ENCODE results near the gene KHK. TPM values are rescaled to one million over a fixed set of nuclear protein-coding genes. Genes with fewer than 3 reads are reported as not detected.

Gene KHK
- total RNA-seq, 1 donor from 2014 or later, result 3.3 TPM

DNA sequence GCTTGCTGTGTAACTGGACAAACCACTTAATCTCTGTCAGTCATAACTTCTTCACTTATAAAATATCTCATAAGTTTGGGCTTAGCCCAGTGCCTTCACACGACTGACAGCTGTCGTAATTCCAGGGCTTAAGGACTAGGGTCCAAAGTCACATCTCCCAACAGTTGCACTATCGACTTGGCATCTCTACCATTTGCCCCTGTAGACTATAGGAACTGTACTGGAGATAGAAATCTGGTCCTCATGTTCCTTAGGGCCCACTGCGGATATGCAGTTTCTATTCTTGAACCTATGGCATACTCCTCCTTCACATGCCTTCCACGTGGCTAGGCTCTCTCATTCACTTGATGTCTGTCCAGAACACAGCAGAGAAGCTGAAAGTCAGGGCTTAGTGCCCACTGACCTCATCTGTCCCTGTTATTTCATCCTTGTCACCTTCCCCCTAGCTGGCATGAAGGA, 39.7 kb downstream of the KHK start:
- Mint-ChIP-seq H3K9me3 (no peaks in the 10 kb centered on the region), H3K27me3 (ENCODE audit: insufficient read depth, low read depth) (peaks cover 29% of the 10 kb centered on the region), H3K36me3 (peaks cover 12% of the 10 kb centered on the region), H3K4me3 (no peak overlapping the region), H3K27ac (peak overlapping the region; percentile 66), H3K4me1 (no peaks in the 10 kb centered on the region)
- Histone ChIP-seq H3K27ac (no peak overlapping the region), H2AFZ (replicated peaks) (no peak overlapping the region), H4K20me1 (ENCODE audit: low read depth) (no peaks in the 10 kb centered on the region), H3K4me3 (no peak overlapping the region), H3K9ac (no peak overlapping the region), H3K27me3 (peaks cover 35% of the 10 kb centered on the region), H3K9me3 (ENCODE audit: low read depth) (no peaks in the 10 kb centered on the region), H3K36me3 (no peaks in the 10 kb centered on the region), H3K79me2 (ENCODE audit: low read depth) (no peaks in the 10 kb centered on the region), H3K4me2 (no peak overlapping the region), H3K4me1 (peaks cover 3% of the 10 kb centered on the region), H3F3A (ENCODE audit: low read depth) (peaks cover 5% of the 10 kb centered on the region)
- DNase-seq (ENCODE audit: low spot score), result no peak
- TF ChIP-seq, protein P1, sequence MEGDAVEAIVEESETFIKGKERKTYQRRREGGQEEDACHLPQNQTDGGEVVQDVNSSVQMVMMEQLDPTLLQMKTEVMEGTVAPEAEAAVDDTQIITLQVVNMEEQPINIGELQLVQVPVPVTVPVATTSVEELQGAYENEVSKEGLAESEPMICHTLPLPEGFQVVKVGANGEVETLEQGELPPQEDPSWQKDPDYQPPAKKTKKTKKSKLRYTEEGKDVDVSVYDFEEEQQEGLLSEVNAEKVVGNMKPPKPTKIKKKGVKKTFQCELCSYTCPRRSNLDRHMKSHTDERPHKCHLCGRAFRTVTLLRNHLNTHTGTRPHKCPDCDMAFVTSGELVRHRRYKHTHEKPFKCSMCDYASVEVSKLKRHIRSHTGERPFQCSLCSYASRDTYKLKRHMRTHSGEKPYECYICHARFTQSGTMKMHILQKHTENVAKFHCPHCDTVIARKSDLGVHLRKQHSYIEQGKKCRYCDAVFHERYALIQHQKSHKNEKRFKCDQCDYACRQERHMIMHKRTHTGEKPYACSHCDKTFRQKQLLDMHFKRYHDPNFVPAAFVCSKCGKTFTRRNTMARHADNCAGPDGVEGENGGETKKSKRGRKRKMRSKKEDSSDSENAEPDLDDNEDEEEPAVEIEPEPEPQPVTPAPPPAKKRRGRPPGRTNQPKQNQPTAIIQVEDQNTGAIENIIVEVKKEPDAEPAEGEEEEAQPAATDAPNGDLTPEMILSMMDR (IDR thresholded peaks at IDR 0.05), result no peak
- no peak for TF ChIP-seq EZH2 (IDR thresholded peaks at IDR 0.05)

DNA sequence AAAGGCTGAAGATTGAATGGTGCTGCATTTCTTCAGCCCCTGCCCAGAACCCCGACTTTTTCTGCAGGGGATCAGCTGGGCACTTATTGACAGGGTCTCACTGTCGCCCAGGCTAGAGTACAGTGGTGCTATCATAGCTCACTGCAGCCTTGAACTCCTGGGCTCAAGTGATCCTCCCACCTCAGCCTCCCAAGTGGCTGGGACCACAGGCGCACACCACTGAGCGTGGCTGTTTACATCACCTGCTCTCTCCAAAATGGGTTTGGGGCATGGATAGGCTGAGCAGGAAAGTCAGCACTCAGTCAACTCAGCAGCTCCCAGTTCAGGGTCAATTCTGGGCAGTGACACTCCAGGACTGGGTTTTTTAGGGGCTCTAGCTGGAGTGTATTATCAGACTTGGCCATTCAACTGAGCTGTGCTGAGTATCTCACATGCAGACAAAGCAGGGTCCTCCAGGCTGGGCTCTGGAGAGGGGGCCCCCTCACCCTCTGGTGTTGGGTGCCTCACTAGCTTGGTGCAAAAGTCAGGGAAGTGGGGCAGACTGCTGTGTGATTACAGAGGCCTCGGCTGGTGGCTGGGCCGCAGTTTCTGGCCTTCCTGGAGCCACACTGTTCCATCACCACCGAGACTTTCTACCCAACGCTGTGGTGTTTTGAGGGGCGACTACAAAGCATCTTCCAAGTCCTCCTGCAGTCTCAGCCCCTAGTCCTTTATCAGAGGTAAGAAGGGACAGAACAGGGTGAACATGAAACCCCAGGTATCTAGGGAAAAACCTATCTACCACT, 41.5 kb downstream of the KHK start:
- Histone ChIP-seq H3K4me2 (no peak overlapping the region), H3K27ac (no peak overlapping the region), H3K9ac (no peak overlapping the region), H3K27me3 (peaks cover 17% of the 10 kb centered on the region), H4K20me1 (ENCODE audit: low read depth) (peaks cover 9% of the 10 kb centered on the region), H3K4me3 (no peak overlapping the region), H3K4me1 (peaks cover 3% of the 10 kb centered on the region), H3K36me3 (no peaks in the 10 kb centered on the region), H2AFZ (replicated peaks) (no peak overlapping the region), H3F3A (ENCODE audit: low read depth) (peaks cover 5% of the 10 kb centered on the region), H3K9me3 (ENCODE audit: low read depth) (no peaks in the 10 kb centered on the region), H3K79me2 (ENCODE audit: low read depth) (peaks cover 6% of the 10 kb centered on the region)
- H3K27ac Mint-ChIP-seq, result no peak overlapping the region
- no peak overlapping the region for H3K4me3 Mint-ChIP-seq
- no peak for DNase-seq (ENCODE audit: low spot score)
- H3K36me3 Mint-ChIP-seq, result peaks cover 16% of the 10 kb centered on the region
- peaks cover 19% of the 10 kb centered on the region for H3K27me3 Mint-ChIP-seq (ENCODE audit: insufficient read depth, low read depth)
- TF ChIP-seq EZH2 (IDR thresholded peaks at IDR 0.05) (no peak), EZH2phosphoT487 (IDR thresholded peaks at IDR 0.05) (no peak)
- TF ChIP-seq, protein P1 (IDR thresholded peaks at IDR 0.05), result no peak
- no peaks in the 10 kb centered on the region for H3K9me3 Mint-ChIP-seq
- peaks cover 6% of the 10 kb centered on the region for H3K4me1 Mint-ChIP-seq

DNA sequence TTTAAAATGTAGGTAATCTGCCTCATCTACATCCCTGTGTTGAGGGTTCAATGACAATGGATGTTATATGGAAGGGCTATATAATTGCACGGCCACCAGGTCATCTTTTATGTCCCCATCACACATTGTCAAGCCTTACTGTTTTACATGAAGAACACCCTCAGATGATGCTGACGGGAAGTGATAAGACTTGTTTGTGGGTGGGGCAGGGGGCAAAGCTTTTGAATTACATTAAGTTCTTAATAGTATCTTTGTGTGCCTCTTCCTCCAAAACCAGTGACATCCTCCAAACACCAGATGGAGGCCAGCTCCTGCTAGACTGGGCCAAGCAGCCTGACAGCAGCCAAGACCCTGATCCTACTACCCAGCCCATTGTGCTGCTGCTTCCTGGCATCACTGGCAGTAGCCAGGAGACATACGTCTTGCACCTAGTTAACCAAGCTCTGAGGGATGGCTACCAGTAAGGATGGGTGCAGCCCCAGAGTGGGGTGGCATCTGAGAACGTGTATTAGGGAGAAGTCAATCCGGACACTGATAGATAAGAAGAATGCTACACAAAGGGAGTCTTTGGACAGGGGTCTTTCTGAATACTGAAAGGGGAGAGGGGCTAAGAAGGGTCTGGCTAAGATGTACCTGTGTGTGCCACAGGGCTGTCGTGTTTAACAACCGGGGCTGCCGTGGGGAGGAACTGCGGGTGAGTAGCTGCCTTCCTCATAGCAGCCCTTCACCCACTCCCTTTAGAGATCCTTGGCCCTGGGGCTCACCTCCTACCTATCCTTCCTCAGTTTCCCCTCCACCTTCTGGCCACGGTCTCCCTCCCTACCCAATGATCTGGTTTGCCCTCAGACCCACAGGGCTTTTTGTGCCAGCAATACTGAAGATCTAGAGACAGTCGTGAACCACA, 42.3 kb downstream of the KHK start:
- Histone ChIP-seq H4K20me1 (ENCODE audit: low read depth) (peaks cover 15% of the 10 kb centered on the region), H3K4me1 (peaks cover 6% of the 10 kb centered on the region), H3K27ac (no peak overlapping the region), H3K4me2 (no peak overlapping the region), H3K9ac (no peak overlapping the region), H3K36me3 (no peaks in the 10 kb centered on the region), H3K79me2 (ENCODE audit: low read depth) (peaks cover 14% of the 10 kb centered on the region), H3K27me3 (peaks cover 9% of the 10 kb centered on the region), H2AFZ (replicated peaks) (no peak overlapping the region), H3K9me3 (ENCODE audit: low read depth) (no peaks in the 10 kb centered on the region), H3F3A (ENCODE audit: low read depth) (peaks cover 5% of the 10 kb centered on the region), H3K4me3 (no peak overlapping the region)
- Mint-ChIP-seq H3K36me3 (peaks cover 16% of the 10 kb centered on the region), H3K27me3 (ENCODE audit: insufficient read depth, low read depth) (peaks cover 15% of the 10 kb centered on the region), H3K4me1 (peaks cover 13% of the 10 kb centered on the region), H3K9me3 (no peaks in the 10 kb centered on the region), H3K27ac (peak overlapping the region; percentile 30), H3K4me3 (peak overlapping the region; percentile 19)
- TF ChIP-seq EZH2 (IDR thresholded peaks at IDR 0.05) (no peak), EZH2phosphoT487 (IDR thresholded peaks at IDR 0.05) (no peak)
- TF ChIP-seq, protein P1 (IDR thresholded peaks at IDR 0.05), result no peak
- DNase-seq (ENCODE audit: low spot score), result no peak
